ENCODE results near the gene PCDHGA8.
"Not testable (repeated sequence)": the region's sequence is repeated elsewhere in the genome, so short reads cannot be mapped to it uniquely, and the experiment has no call there.

Gene PCDHGA8

GRCh38 chr5:141392429-141393198 lies at the start of gene PCDHGA8:
Gene PCDHGA8, plus strand, starts transcription at chr5:141392633. Its CDS starts 181 bp downstream, at chr5:141392814.
- in situ Hi-C loops (cut with MboI; ENCODE audit: low pct_unique_long_range_greater_than_20kb, low sequenced_read_pairs): no loop called here
- DNase-seq: no peak

- in situ Hi-C loops (cut with MboI; ENCODE audit: low pct_unique_long_range_greater_than_20kb, low sequenced_read_pairs): no loop called here
- no peak for DNase-seq
These were observed 49.7 kb upstream of the PCDHGA8 start for GRCh38 chr5:141342773-141343172.

- in situ Hi-C loops (cut with MboI; ENCODE audit: low pct_unique_long_range_greater_than_20kb, low sequenced_read_pairs): no loop called here
- DNase-seq: no peak
These were observed 49.0 kb upstream of the PCDHGA8 start, which contains the start of gene PCDHGA3 for GRCh38 chr5:141343242-141343952. Gene PCDHGA3, plus strand, starts transcription at chr5:141343829. Its CDS starts 205 bp downstream, at chr5:141344034.

DNA sequence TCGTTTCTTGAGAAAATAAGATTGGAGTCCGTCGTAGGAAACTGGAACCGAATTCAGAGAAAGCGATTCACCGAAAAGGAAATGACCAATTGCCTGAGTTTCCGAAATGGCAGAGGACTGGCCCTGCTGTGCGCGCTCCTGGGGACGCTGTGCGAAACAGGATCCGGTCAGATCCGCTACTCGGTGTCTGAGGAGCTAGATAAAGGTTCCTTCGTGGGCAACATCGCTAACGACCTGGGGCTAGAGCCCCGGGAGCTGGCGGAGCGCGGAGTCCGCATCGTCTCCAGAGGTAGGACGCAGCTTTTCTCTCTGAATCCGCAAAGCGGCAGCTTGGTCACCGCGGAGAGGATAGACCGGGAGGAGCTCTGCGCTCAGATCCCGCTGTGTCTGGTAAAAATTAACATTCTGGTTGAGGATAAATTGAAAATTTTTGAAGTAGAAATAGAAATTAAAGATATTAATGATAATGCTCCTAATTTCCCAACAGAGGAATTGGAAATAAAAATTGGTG lies 48.4 kb upstream of the PCDHGA8 start:
- in situ Hi-C loops (cut with MboI; ENCODE audit: low pct_unique_long_range_greater_than_20kb, low sequenced_read_pairs): no loop called here
- DNase-seq: no peak

- in situ Hi-C loops (cut with MboI; ENCODE audit: low pct_unique_long_range_greater_than_20kb, low sequenced_read_pairs): no loop called here
- DNase-seq: no peak
These were observed 47.1 kb upstream of the PCDHGA8 start for GRCh38 chr5:141345327-141345726.

DNA sequence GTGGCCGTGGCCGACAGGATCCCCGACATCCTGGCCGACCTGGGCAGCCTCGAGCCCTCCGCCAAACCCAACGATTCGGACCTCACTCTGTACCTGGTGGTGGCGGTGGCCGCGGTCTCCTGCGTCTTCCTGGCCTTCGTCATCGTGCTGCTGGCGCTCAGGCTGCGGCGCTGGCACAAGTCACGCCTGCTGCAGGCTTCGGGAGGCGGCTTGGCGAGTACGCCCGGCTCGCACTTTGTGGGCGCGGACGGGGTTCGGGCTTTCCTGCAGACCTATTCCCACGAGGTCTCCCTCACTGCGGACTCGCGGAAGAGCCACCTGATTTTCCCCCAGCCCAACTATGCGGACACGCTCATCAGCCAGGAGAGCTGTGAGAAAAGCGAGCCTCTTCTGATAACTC lies 46.4 kb upstream of the PCDHGA8 start:
- in situ Hi-C loops (cut with MboI; ENCODE audit: low pct_unique_long_range_greater_than_20kb, low sequenced_read_pairs); DNase-seq: not testable (repeated sequence)

DNA sequence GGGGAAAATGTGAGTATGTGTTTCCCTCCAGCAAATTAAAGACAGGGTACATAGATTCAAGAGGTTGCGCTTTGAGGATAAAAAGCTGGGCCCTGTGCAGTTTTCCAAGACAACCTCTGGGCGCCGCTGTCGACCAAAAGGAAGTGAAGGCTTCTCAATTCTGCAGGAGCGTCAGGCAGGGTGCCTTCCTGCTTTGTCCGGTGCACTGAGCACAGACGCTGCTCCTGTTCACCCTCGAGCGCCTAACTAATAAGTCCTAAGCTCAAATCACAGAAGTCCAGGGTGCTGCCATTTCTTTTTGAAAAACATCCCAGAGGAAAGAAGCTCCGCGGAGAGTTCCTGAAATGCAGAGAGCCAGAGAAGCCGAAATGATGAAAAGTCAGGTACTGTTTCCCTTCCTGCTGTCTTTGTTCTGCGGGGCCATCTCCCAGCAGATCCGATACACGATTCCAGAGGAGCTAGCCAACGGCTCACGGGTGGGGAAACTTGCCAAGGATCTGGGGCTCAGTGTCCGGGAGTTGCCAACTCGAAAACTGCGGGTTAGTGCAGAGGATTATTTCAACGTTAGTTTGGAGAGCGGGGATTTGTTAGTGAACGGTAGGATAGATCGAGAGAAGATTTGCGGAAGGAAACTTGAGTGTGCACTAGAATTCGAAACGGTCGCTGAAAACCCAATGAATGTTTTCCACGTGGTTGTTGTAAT lies 42.4 kb upstream of the PCDHGA8 start, which contains the start of gene PCDHGB1:
Gene PCDHGB1, plus strand, starts transcription at position 183 of the 703 bp plus-strand sequence. Its CDS starts 162 bp downstream, at position 345.
- peak; percentile 40 for DNase-seq
- in situ Hi-C loops (cut with MboI; ENCODE audit: low pct_unique_long_range_greater_than_20kb, low sequenced_read_pairs): loop anchor here (25.0 kb wide), 1 partner anchor 212 kb away; no protein-coding TSS in a partner anchor

DNA sequence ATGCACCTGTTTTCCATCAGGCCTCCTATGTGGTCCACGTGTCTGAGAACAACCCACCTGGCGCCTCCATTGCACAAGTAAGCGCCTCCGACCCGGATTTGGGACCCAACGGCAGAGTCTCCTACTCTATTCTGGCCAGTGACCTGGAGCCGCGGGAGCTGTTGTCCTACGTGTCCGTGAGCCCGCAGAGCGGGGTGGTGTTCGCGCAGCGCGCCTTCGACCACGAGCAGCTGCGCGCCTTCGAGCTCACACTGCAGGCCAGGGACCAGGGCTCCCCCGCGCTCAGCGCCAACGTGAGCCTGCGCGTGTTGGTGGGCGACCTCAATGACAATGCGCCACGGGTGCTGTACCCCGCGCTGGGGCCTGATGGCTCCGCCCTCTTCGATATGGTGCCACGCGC lies 40.8 kb upstream of the PCDHGA8 start:
- in situ Hi-C loops (cut with MboI; ENCODE audit: low pct_unique_long_range_greater_than_20kb, low sequenced_read_pairs): loop anchor here (25.0 kb wide), 1 partner anchor 211 kb away; no protein-coding TSS in a partner anchor

GRCh38 chr5:141354900-141355469 lies 37.4 kb upstream of the PCDHGA8 start, which contains the start of gene PCDHGA4:
Gene PCDHGA4, plus strand, starts transcription at chr5:141355021. Its CDS starts 87 bp downstream, at chr5:141355108.
- in situ Hi-C loops (cut with MboI; ENCODE audit: low pct_unique_long_range_greater_than_20kb, low sequenced_read_pairs): loop anchor here (25.0 kb wide), 1 partner anchor 207 kb away; no protein-coding TSS in a partner anchor
- DNase-seq: peak; percentile 17

More for the DNA sequence above, 40.8 kb upstream of the PCDHGA8 start:
- no peak for DNase-seq

DNA sequence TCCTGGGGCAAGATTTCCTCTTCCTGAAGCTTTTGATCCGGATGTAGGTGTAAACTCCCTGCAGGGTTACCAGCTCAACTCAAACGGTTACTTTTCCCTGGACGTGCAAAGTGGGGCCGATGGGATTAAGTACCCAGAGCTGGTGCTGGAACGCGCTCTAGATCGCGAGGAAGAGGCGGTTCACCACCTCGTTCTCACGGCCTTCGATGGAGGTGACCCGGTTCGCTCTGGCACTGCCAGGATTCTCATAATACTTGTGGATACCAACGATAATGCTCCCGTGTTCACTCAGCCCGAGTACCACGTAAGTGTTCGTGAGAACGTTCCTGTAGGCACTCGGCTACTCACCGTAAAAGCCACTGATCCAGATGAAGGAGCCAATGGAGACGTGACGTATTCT lies 36.8 kb upstream of the PCDHGA8 start:
- in situ Hi-C loops (cut with MboI; ENCODE audit: low pct_unique_long_range_greater_than_20kb, low sequenced_read_pairs): loop anchor here (25.0 kb wide), 1 partner anchor 207 kb away; no protein-coding TSS in a partner anchor
- DNase-seq: no peak

DNA sequence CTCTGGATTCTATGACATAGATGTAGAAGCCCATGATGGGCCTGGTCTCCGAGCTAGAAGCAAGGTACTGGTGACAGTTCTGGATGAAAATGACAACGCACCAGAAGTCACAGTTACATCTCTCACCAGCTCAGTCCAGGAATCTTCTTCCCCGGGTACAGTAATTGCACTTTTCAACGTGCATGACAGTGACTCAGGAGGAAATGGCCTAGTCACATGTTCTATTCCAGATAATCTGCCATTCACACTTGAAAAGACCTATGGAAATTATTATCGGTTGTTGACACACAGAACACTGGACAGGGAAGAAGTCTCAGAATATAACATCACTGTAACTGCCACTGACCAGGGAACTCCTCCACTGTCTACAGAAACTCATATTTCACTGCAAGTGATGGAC lies 36.3 kb upstream of the PCDHGA8 start:
- in situ Hi-C loops (cut with MboI; ENCODE audit: low pct_unique_long_range_greater_than_20kb, low sequenced_read_pairs): loop anchor here (25.0 kb wide), 1 partner anchor 206 kb away; no protein-coding TSS in a partner anchor

DNA sequence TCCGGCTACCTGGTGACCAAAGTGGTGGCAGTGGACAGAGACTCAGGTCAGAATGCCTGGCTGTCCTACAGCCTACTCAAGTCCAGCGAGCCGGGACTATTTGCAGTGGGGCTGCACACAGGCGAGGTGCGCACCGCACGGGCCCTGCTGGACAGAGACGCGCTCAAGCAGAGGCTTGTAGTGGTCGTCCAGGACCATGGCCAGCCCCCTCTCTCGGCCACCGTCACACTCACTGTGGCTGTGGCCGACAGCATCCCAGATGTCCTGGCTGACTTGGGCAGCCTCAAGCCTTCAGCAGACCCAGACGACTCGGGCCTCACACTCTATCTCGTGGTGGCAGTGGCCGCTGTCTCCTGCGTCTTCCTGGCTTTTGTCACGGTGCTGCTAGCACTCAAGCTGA lies 35.5 kb upstream of the PCDHGA8 start:
- in situ Hi-C loops (cut with MboI; ENCODE audit: low pct_unique_long_range_greater_than_20kb, low sequenced_read_pairs): loop anchor here (25.0 kb wide), 1 partner anchor 205 kb away; no protein-coding TSS in a partner anchor
- no peak for DNase-seq

More for the DNA sequence above, 36.3 kb upstream of the PCDHGA8 start:
- no peak for DNase-seq

- in situ Hi-C loops (cut with MboI; ENCODE audit: low pct_unique_long_range_greater_than_20kb, low sequenced_read_pairs): loop anchor here (25.0 kb wide), 1 partner anchor 202 kb away; no protein-coding TSS in a partner anchor
- peak; percentile 75 for DNase-seq
These were observed 32.5 kb upstream of the PCDHGA8 start, which contains the start of gene PCDHGB2 for GRCh38 chr5:141359790-141360426. Gene PCDHGB2, plus strand, starts transcription at chr5:141359994. Its CDS starts 142 bp downstream, at chr5:141360136.

DNA sequence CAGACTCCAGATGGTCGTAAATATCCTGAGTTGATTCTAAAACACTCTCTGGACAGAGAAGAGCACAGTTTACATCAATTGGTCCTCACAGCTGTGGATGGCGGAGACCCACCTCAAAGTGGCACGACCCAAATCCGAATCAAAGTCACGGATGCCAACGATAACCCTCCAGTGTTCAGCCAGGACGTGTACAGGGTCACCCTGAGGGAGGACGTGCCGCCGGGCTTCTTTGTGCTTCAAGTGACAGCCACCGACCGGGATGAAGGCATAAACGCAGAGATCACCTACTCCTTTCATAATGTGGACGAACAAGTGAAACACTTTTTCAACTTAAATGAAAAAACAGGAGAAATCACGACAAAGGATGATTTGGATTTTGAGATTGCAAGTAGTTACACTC lies 31.7 kb upstream of the PCDHGA8 start:
- no peak for DNase-seq
- in situ Hi-C loops (cut with MboI; ENCODE audit: low pct_unique_long_range_greater_than_20kb, low sequenced_read_pairs): loop anchor here (25.0 kb wide), 1 partner anchor 202 kb away; no protein-coding TSS in a partner anchor

DNA sequence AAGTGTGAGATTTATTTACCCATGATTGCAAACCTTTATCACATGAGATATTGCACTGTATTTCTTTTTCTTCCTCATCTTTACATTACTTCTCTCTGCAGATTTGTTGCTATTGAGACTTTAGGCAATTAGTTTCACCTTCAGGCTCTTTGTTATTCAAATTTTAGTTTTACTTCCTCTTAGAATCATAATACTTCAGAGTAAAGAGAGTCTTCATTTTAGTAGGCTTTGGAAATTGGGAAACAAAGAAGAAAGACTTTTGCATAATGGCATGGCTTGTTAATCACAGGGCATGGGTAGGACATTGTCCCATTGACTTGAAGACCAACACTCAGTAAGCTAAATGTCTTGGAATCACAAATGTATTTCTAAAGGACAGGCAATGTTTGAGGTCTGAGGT lies 29.7 kb upstream of the PCDHGA8 start:
- DNase-seq: no peak

DNA sequence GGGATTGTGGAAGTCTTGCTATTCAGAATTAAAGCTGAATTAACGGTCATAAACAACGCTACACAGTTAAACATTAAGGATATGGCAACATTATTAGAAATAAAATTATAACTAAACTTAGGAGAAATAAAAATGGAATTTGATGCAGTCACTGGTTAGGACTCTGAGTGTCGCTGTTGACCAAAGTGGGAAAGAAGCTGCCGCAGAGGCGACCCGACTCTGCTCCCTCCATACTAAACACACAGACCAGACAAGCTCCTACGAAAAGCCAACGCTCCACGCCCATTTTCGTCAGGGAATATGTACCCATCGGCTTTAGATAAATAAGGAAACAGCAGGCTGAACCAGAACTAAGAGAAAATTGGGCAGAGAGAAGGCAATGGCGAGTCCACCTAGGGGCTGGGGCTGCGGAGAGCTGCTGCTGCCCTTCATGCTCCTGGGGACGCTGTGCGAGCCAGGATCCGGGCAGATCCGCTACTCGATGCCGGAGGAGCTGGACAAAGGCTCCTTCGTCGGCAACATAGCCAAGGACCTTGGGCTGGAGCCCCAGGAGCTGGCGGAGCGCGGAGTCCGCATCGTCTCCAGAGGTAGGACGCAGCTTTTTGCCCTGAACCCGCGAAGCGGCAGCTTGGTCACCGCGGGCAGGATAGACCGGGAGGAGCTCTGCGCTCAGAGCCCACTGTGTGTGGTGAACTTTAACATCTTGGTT lies 28.3 kb upstream of the PCDHGA8 start, which contains the start of gene PCDHGA5:
Gene PCDHGA5, plus strand, starts transcription at position 211 of the 709 bp plus-strand sequence. Its CDS starts 169 bp downstream, at position 380.
- DNase-seq: no peak
- in situ Hi-C loops (cut with MboI; ENCODE audit: low pct_unique_long_range_greater_than_20kb, low sequenced_read_pairs): loop anchor here (25.0 kb wide), 1 partner anchor 198 kb away; no protein-coding TSS in a partner anchor

More for the DNA sequence above, 29.7 kb upstream of the PCDHGA8 start:
- in situ Hi-C loops (cut with MboI; ENCODE audit: low pct_unique_long_range_greater_than_20kb, low sequenced_read_pairs): loop anchor here (25.0 kb wide), 1 partner anchor 200 kb away; no protein-coding TSS in a partner anchor

Measured in KBM-7 (cell line).